22Rv1 (cell line): ENCODE measurements around the gene TNFSF12.

Source experiments
- ZFX ChIP-seq: fragments of 450-650 bp; IDR thresholded peaks from 2 replicates; pipeline ENCODE4 v1.6.1; 2017; ENCODE audit warnings: antibody characterized with exemption, borderline replicate concordance
- TF ChIP-seq, protein P1 (sequence below): fragments of 450-650 bp; IDR thresholded peaks from 2 replicates; pipeline ENCODE4 v1.5.1; 2017; ENCODE audit warnings: mild to moderate bottlenecking

DNA sequence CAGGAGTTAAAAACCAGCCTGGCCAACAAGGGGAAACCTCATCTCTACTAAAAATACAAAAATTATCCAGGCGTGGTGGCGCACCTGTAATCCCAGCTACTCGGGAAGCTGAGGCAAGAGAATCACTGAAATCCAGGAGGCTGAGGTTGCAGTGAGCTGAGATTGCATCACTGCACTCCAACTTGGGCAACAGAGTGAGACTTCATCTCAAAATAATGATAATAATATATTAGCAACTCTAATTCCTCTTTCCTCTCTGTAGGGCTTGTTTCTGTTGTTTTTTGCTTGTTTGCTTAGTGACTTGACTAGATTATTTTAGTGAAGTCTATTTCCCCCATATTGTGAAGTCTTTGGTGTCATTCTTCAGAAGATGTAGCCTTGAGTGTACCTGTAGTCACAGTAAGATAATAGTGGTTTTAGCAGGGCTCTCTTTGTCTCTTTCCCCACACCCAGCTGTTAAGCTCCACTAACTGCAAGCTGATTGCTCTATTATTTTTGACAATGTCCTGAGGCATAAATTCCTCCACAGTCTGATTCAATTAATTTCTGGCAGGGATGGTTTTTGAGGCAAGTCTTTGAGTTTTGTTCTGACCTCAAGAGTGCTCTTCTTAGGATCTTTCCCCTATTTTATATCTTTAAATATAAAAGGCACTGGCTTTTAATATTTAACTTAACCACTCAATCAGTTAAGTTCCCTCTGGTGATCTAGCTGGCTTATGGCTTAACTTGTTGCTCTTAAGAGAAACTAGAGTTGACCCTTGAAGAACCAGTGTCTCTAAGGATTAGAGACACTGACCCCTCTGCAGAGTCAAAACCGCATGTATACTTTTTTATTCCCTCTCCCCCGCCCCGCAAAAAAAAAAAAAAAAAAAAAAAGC, 18.6 kb upstream of the TNFSF12 start:
- TF ChIP-seq, protein P1, sequence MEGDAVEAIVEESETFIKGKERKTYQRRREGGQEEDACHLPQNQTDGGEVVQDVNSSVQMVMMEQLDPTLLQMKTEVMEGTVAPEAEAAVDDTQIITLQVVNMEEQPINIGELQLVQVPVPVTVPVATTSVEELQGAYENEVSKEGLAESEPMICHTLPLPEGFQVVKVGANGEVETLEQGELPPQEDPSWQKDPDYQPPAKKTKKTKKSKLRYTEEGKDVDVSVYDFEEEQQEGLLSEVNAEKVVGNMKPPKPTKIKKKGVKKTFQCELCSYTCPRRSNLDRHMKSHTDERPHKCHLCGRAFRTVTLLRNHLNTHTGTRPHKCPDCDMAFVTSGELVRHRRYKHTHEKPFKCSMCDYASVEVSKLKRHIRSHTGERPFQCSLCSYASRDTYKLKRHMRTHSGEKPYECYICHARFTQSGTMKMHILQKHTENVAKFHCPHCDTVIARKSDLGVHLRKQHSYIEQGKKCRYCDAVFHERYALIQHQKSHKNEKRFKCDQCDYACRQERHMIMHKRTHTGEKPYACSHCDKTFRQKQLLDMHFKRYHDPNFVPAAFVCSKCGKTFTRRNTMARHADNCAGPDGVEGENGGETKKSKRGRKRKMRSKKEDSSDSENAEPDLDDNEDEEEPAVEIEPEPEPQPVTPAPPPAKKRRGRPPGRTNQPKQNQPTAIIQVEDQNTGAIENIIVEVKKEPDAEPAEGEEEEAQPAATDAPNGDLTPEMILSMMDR: no peak
- TF ChIP-seq ZFX: no peak
